Right lobe of liver (tissue), 6 donors: ENCODE data around the gene HPSE. TPM values are rescaled to one million over a fixed set of nuclear protein-coding genes. Genes with fewer than 3 reads are reported as not detected.

ENCODE experiments used
- ATAC-seq, 4 donors: fragments of 200-7000 bp; cut with Tn5 transposase; one replicate each; pipeline ENCODE4 v1.9.1; 2020; ENCODE audit warnings: mild to moderate bottlenecking in 4 of 4, moderate library complexity in 4 of 4
- DNase-seq, 3 donors: peaks; one replicate each; pipeline ENCODE4 v3.0.0-alpha.2; 2020
- H3K27ac ChIP-seq, 3 donors: fragments of 200-600 bp; one replicate each; pipeline ENCODE4 v1.8.0; 2022
- H3K27me3 ChIP-seq, 2 donors: fragments of 200-600 bp; one replicate each; pipeline ENCODE4 v1.8.0; 2022
- H3K36me3 ChIP-seq, 4 donors: fragments of 200-600 bp; sonication (generic) in 1 of 4; one replicate each; pipeline versions ENCODE4 v1.5.1 to v1.8.0; 2017 to 2022; ENCODE audit warnings: control low read depth in 1 of 4
- H3K4me1 ChIP-seq, 4 donors: fragments of 200-600 bp; sonication (generic) in 1 of 4; one replicate each; pipeline versions ENCODE4 v1.5.1 to v1.8.0; 2017 to 2022; ENCODE audit warnings: control low read depth in 1 of 4
- H3K4me3 ChIP-seq, 3 donors: fragments of 200-600 bp; one replicate each; pipeline ENCODE4 v1.8.0; 2022
- H3K9me3 ChIP-seq, 4 donors: fragments of 200-600 bp; sonication (generic) in 1 of 4; one replicate each; pipeline versions ENCODE4 v1.5.1 to v1.8.0; 2017 to 2022; ENCODE audit warnings: control low read depth in 1 of 4
- CTCF ChIP-seq, 4 donors: fragments of 200-600 bp in 3 of 4; fragments of 450-650 bp in 1 of 4; IDR thresholded peaks; one replicate each; pipeline versions ENCODE4 v1.5.1 to v1.8.0; 2016 to 2022; ENCODE audit warnings: antibody characterized with exemption in 4 of 4, mild to moderate bottlenecking in 2 of 4
- POLR2A ChIP-seq: fragments of 450-650 bp; IDR thresholded peaks from one replicate; pipeline ENCODE4 v1.6.1; 2017; ENCODE audit warnings: antibody characterized with exemption, mild to moderate bottlenecking
- WGBS: methylation state at CpG from one replicate; pipeline ENCODE4 v1.1.6; 2018; ENCODE audit warnings: low coverage, low lambda C conversion rate; ENCODE audit not compliant: insufficient coverage; ENCODE audit errors: missing lambda C conversion rate; 5-methylcytosine and 5-hydroxymethylcytosine counted together
- intact Hi-C, 2 donors: fragments of 100-400 bp; cut with DNase I; formaldehyde crosslinking; loops; one replicate each; pipeline versions ENCODE4 v1.11.2 to v1.14.1; 2022
- total RNA-seq, 6 experiments: library from RNA; depleted of rRNA in 2 of 6; stranded (reverse); fragments of >200 nt in 2 of 6; fragmentation: NEBNext Ultra II Directional in 3 of 6; extraction: Animal tissue kit (Norgen Biotek cat#: 25700) in 3 of 6; gene quantifications; one replicate each; pipeline versions ENCODE4 v1.1.0 to v1.2.4, GENCODE V29; 2016 to 2023
- donor health status: DM: no; HTN: yes; CAD: no.
- donor health status: DM: no; HTN: no; CAD: no.
- donor health status: DM: no; HTN: no; CAD: no.
- donor health status: DM: no; HTN: yes; CAD: no.
- donor health status: DM: no; HTN: yes; CAD: no.

Gene HPSE
- total RNA-seq, 6 experiments from 2014 or later: 0.68 to 2.0 (median 1.2) TPM

GRCh38 chr4:83335701-83336100, 1.1 kb upstream of the HPSE start:
- no peak for DNase-seq
- TF ChIP-seq POLR2A (no peak), CTCF (IDR thresholded peaks at IDR 0.05) (no peak)
- no peak overlapping the region for H3K4me3 ChIP-seq
- intact Hi-C loops: no loop called here
- H3K36me3 ChIP-seq: no peaks in the 10 kb centered on the region
- H3K4me1 ChIP-seq: no peaks in the 10 kb centered on the region
- H3K27ac ChIP-seq: no peak overlapping the region
- peak in 3 of 4 donors; percentile 7 to 33 (median 31) for ATAC-seq
- H3K27me3 ChIP-seq: no peaks in the 10 kb centered on the region
- H3K9me3 ChIP-seq: no peaks in the 10 kb centered on the region
- 35% methylated on average over 6 of the region's 6 CpGs for WGBS

- H3K9me3 ChIP-seq: no peaks in the 10 kb centered on the region
- WGBS: 73% methylated on average over 3 of the region's 3 CpGs
- H3K36me3 ChIP-seq: no peaks in the 10 kb centered on the region
- H3K27ac ChIP-seq: no peak overlapping the region
- DNase-seq: no peak
- no peaks in the 10 kb centered on the region for H3K27me3 ChIP-seq
- no peak for TF ChIP-seq POLR2A
- TF ChIP-seq CTCF (IDR thresholded peaks at IDR 0.05): no peak
- H3K4me1 ChIP-seq: no peaks in the 10 kb centered on the region
- intact Hi-C loops: no loop called here
- no peak for ATAC-seq
- H3K4me3 ChIP-seq: no peak overlapping the region
These were observed 2.7 kb downstream of the HPSE start for GRCh38 chr4:83331956-83332355.

GRCh38 chr4:83329521-83330110, 5.0 kb downstream of the HPSE start:
- ATAC-seq: no peak
- whole genome bisulfite sequencing: 53% methylated on average over 5 of the region's 5 CpGs

GRCh38 chr4:83328521-83329187, 6.0 kb downstream of the HPSE start:
- ATAC-seq: peak in 3 of 4 donors; percentile 34 to 47 (median 46)
- no peak overlapping the region for H3K27ac ChIP-seq

More at GRCh38 chr4:83329521-83330110, 5.0 kb downstream of the HPSE start:
- no peak for DNase-seq
- H3K9me3 ChIP-seq: no peaks in the 10 kb centered on the region
- intact Hi-C loops: no loop called here
- H3K4me3 ChIP-seq: no peak overlapping the region
- TF ChIP-seq POLR2A (no peak), CTCF (IDR thresholded peaks at IDR 0.05) (no peak)
- H3K4me1 ChIP-seq: no peaks in the 10 kb centered on the region
- H3K27ac ChIP-seq: no peak overlapping the region
- no peaks in the 10 kb centered on the region for H3K36me3 ChIP-seq
- H3K27me3 ChIP-seq: no peaks in the 10 kb centered on the region

More at GRCh38 chr4:83328521-83329187, 6.0 kb downstream of the HPSE start:
- no peak for TF ChIP-seq CTCF (IDR thresholded peaks at IDR 0.05)
- TF ChIP-seq POLR2A: no peak
- no peak for DNase-seq
- H3K9me3 ChIP-seq: no peaks in the 10 kb centered on the region
- H3K27me3 ChIP-seq: no peaks in the 10 kb centered on the region
- WGBS: 31% methylated on average over 7 of the region's 7 CpGs
- H3K36me3 ChIP-seq: no peaks in the 10 kb centered on the region
- intact Hi-C loops: no loop called here
- no peak overlapping the region for H3K4me3 ChIP-seq
- no peaks in the 10 kb centered on the region for H3K4me1 ChIP-seq
